Endothelial cell of umbilical vein (primary cell): Measurements from ENCODE around the gene MIA2. TPM values are rescaled to one million over a fixed set of nuclear protein-coding genes. Genes with fewer than 3 reads are reported as not detected.

ENCODE experiments used
- BruUV-seq: library from RNA; stranded (reverse); fragments of 400-500 nt; replicated peaks from 2 replicates; lab custom pipeline; 2021; lab: Mats Ljungman, UMichigan
- CTCF ChIA-PET: fragments of 300-600, 350-600 bp; sonication (Branson Sonifier 250); formaldehyde crosslinking; loops from one replicate; lab custom pipeline; 2021; ENCODE audit warnings: antibody characterized with exemption, inconsistent platforms; lab: Charles Lee
- POLR2A ChIA-PET: fragments of 300-600, 350-600 bp; sonication (Branson Sonifier 250); formaldehyde crosslinking; loops from one replicate; lab custom pipeline; 2021; ENCODE audit warnings: antibody characterized with exemption, inconsistent platforms; lab: Charles Lee
- DNase-seq: peaks from one replicate; pipeline ENCODE4 v3.0.0-alpha.2; 2011; ENCODE audit warnings: low read depth, low spot score
- FAIRE-seq: peaks from 2 replicates; lab custom pipeline; 2011; peaks lifted over from hg19 to GRCh38; lab: Jason Lieb, UNC
- H2AFZ ChIP-seq: 2 replicates; pipeline ENCODE4 v1.6.0; 2012; ENCODE audit warnings: low read depth, low read length, control low read depth, inconsistent platforms
- H3K27ac ChIP-seq: 2 replicates; pipeline ENCODE4 v1.5.1; 2011; ENCODE audit warnings: low read depth, mild to moderate bottlenecking, control low read depth, low read length, moderate library complexity; ENCODE audit not compliant: insufficient read depth
- H3K27me3 ChIP-seq, 2 experiments: 2 replicates each; pipeline versions ENCODE4 v1.6.0 to v1.6.1; 2011; ENCODE audit warnings: low read length in 2 of 2, mixed read lengths in 1 of 2; ENCODE audit not compliant: control insufficient read depth in 2 of 2, insufficient read depth in 2 of 2
- H3K36me3 ChIP-seq, 2 experiments: 2 replicates in 1 of 2; 3 replicates in 1 of 2; pipeline ENCODE4 v1.5.1; 2011; ENCODE audit warnings: low read length in 2 of 2, mild to moderate bottlenecking in 1 of 2, moderate library complexity in 1 of 2; ENCODE audit not compliant: control insufficient read depth in 2 of 2, insufficient read depth in 2 of 2; ENCODE audit errors: extremely low read depth in 1 of 2
- H3K4me1 ChIP-seq: 3 replicates; pipeline ENCODE4 v1.5.1; 2011; ENCODE audit warnings: mild to moderate bottlenecking, low read length; ENCODE audit not compliant: control insufficient read depth, insufficient read depth; ENCODE audit errors: extremely low read depth
- H3K4me2 ChIP-seq: 2 replicates; pipeline ENCODE4 v1.6.1; 2011; ENCODE audit warnings: low read length, control low read depth, mixed read lengths; ENCODE audit not compliant: insufficient read depth
- H3K4me3 ChIP-seq, 3 experiments: fragments of 200-600 bp in 1 of 3; sonication (generic), shearing (Covaris generic) in 1 of 3; replicated peaks in 1 of 3; 2 replicates each; pipeline ENCODE4 v1.5.1; 2011 to 2016; ENCODE audit warnings: control low read depth in 3 of 3, low read length in 3 of 3, mild to moderate bottlenecking in 2 of 3, inconsistent platforms in 1 of 3, low read depth in 1 of 3, moderate library complexity in 1 of 3; ENCODE audit not compliant: insufficient read depth in 1 of 3
- H3K79me2 ChIP-seq: 2 replicates; pipeline ENCODE4 v1.6.0; 2012; ENCODE audit warnings: low read length, inconsistent platforms; ENCODE audit not compliant: control insufficient read depth, insufficient read depth
- H3K9ac ChIP-seq: replicated peaks from 2 replicates; pipeline ENCODE3; 2011; ENCODE audit warnings: low read length, control low read depth; ENCODE audit not compliant: insufficient read depth; ENCODE audit errors: extremely low read depth
- H3K9me1 ChIP-seq: replicated peaks from 3 replicates; pipeline ENCODE4 v1.6.0; 2011; ENCODE audit warnings: mild to moderate bottlenecking, low read length; ENCODE audit not compliant: control insufficient read depth, insufficient read depth; ENCODE audit errors: extremely low read depth
- H3K9me3 ChIP-seq: replicated peaks from 2 replicates; pipeline ENCODE4 v1.5.1; 2012; ENCODE audit warnings: low read length, inconsistent platforms; ENCODE audit not compliant: control insufficient read depth, insufficient read depth
- H4K20me1 ChIP-seq: replicated peaks from 2 replicates; pipeline ENCODE3; 2011; ENCODE audit warnings: mild to moderate bottlenecking, low read length; ENCODE audit not compliant: control insufficient read depth, insufficient read depth; ENCODE audit errors: extremely low read depth
- CTCF ChIP-seq, 2 donors: IDR thresholded peaks; 1 replicate in 1 of 2; 2 replicates in 1 of 2; pipeline ENCODE4 v1.5.1; 2011; ENCODE audit warnings: low read length in 2 of 2, mild to moderate bottlenecking in 2 of 2, moderate library complexity in 2 of 2, control low read depth in 1 of 2, inconsistent platforms in 1 of 2, low read depth in 1 of 2; ENCODE audit not compliant: insufficient read depth in 1 of 2; ENCODE audit errors: extremely low read depth in 1 of 2
- EZH2 ChIP-seq: IDR thresholded peaks from 2 replicates; pipeline ENCODE4 v1.6.1; 2012; ENCODE audit warnings: borderline replicate concordance, low read depth, mild to moderate bottlenecking, moderate library complexity, low read length, inconsistent platforms; ENCODE audit not compliant: severe bottlenecking
- FOS ChIP-seq: IDR thresholded peaks from 2 replicates; pipeline ENCODE4 v1.6.1; 2011; ENCODE audit warnings: mild to moderate bottlenecking, low read length, moderate library complexity, borderline replicate concordance; ENCODE audit not compliant: insufficient read depth
- GATA2 ChIP-seq: IDR thresholded peaks from 2 replicates; pipeline ENCODE4 v1.7.0; 2011; ENCODE audit warnings: low read depth, mild to moderate bottlenecking, moderate library complexity, mixed read lengths, low read length; ENCODE audit not compliant: insufficient read length, insufficient read depth
- JUN ChIP-seq: IDR thresholded peaks from 2 replicates; pipeline ENCODE4 v1.6.1; 2011; ENCODE audit warnings: borderline replicate concordance, low read depth; ENCODE audit not compliant: insufficient read length, insufficient read depth
- MYC ChIP-seq: IDR thresholded peaks from one replicate; pipeline ENCODE4 v1.6.1; 2011; ENCODE audit warnings: mild to moderate bottlenecking, low read depth, low read length
- POLR2A ChIP-seq: IDR thresholded peaks from 2 replicates; pipeline ENCODE4 v1.6.1; 2012; ENCODE audit warnings: low read depth, mild to moderate bottlenecking, control low read depth, low read length
- POLR2AphosphoS5 ChIP-seq: IDR thresholded peaks from 2 replicates; pipeline ENCODE4 v1.6.1; 2012; ENCODE audit warnings: low read depth, mild to moderate bottlenecking, control low read depth, low read length, moderate library complexity; ENCODE audit not compliant: insufficient read depth
- dilution Hi-C: fragments of 300-500 bp; cut with MboI; formaldehyde crosslinking; loops from one replicate; pipeline ENCODE4 v1.15.0; 2019; ENCODE audit warnings: low sequenced_read_pairs; ENCODE audit not compliant: extremely low pct_ligation_motif_present
- intact Hi-C: fragments of 100-400 bp; cut with micrococcal nuclease; formaldehyde crosslinking; loops from one replicate; pipeline ENCODE4 v1.10.0; 2022
- polyA plus RNA-seq, 4 experiments: library from polyadenylated mRNA; depleted of rRNA in 3 of 4; stranded (reverse) in 3 of 4; unstranded in 1 of 4; fragments of >200 nt; gene quantifications; 2 replicates each; pipeline versions ENCODE4 v1.2.1 to v1.2.3, GENCODE V29; 2011 to 2012; ENCODE audit warnings: missing spikeins in 1 of 4
- total RNA-seq: library from RNA; stranded (reverse); gene quantifications from 2 replicates; pipeline ENCODE4 v1.2.3, GENCODE V29; 2021
- TF ChIP-seq, protein P1 (sequence below): IDR thresholded peaks from 2 replicates; pipeline ENCODE4 v1.6.1; 2011; ENCODE audit not compliant: insufficient read depth, insufficient read length

Gene MIA2
- total and polyA plus RNA-seq, 2 donors (not counting 3 experiments of a cell fraction or from before 2014, with no cell fraction given) = 9.4 to 14.9 TPM

DNA sequence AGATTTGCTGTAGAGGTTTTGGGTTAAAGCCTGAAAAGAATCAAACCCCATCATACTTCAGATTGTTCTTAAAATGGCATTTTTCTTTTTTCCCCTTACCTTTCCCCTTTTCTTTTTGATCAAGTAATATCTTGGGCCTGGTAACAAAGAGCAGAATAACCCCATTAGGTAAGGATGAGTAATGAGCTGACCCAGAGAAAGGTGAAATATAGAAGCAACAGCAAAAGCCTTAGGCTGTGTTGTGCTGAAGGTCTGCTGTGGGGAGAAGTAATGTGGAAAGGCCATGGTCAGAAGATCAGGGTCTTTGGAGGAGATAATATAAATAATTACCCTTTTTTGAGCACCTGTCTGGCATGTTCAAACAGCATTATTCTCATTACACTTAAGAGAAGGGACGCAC lies 42.3 kb downstream of the MIA2 start:
- Histone ChIP-seq H3K9me3 (no peaks in the 10 kb centered on the region), H3K4me2 (no peak overlapping the region), H3K79me2 (peaks cover 58% of the 10 kb centered on the region), H3K27ac (no peak overlapping the region), H4K20me1 (peaks cover 2% of the 10 kb centered on the region), H3K9ac (no peak overlapping the region), H3K9me1 (no peaks in the 10 kb centered on the region), H3K27me3 (no peaks in the 10 kb centered on the region), H3K4me3 (no peak overlapping the region), H3K4me1 (no peaks in the 10 kb centered on the region), H2AFZ (no peak overlapping the region), H3K36me3 (peaks cover 0 to 5% of the 10 kb centered on the region in 2 experiments)
- DNase-seq = no peak
- dilution Hi-C loops = no loop called here
- CTCF ChIA-PET = no interaction called here
- TF ChIP-seq FOS (no peak), GATA2 (no peak), POLR2AphosphoS5 (no peak), JUN (no peak), CTCF (IDR thresholded peaks at IDR 0.05; ENCODE audit: extremely low read depth in 1 of 2, insufficient read depth in 1 of 2, low read depth in 1 of 2, low read length in 2 of 2) (no peak), MYC (no peak), POLR2A (no peak), EZH2 (no peak)
- TF ChIP-seq, protein P1, sequence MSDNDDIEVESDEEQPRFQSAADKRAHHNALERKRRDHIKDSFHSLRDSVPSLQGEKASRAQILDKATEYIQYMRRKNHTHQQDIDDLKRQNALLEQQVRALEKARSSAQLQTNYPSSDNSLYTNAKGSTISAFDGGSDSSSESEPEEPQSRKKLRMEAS = no peak
- intact Hi-C loops = no loop called here
- FAIRE-seq = no peak
- POLR2A ChIA-PET = no interaction called here
- BruUV-seq = no TSS peak
